AG09309 (cell line): Measurements from ENCODE around the gene CCDC116.
"Not testable (repeated sequence)": the region's sequence is repeated elsewhere in the genome, so short reads cannot be mapped to it uniquely, and the experiment has no call there.

ENCODE experiments used
- DNase-seq: peaks from one replicate; pipeline ENCODE4 v3.0.0-alpha.2; 2010; ENCODE audit warnings: low read depth
- H3K4me3 ChIP-seq: 2 replicates; pipeline ENCODE4 v1.5.1; 2011; ENCODE audit warnings: mild to moderate bottlenecking, low read depth, low read length, moderate library complexity; ENCODE audit not compliant: control insufficient read depth
- TF ChIP-seq, protein P1 (sequence below): IDR thresholded peaks from 2 replicates; pipeline ENCODE4 v1.5.1; 2011; ENCODE audit warnings: mild to moderate bottlenecking, low read depth, low read length, inconsistent platforms; ENCODE audit not compliant: insufficient read depth, control insufficient read depth; ENCODE audit errors: missing control alignments

The CCDC116 gene

GRCh38 chr22:21641417-21641788 is 8.8 kb downstream of the CCDC116 start:
- TF ChIP-seq, protein P1, sequence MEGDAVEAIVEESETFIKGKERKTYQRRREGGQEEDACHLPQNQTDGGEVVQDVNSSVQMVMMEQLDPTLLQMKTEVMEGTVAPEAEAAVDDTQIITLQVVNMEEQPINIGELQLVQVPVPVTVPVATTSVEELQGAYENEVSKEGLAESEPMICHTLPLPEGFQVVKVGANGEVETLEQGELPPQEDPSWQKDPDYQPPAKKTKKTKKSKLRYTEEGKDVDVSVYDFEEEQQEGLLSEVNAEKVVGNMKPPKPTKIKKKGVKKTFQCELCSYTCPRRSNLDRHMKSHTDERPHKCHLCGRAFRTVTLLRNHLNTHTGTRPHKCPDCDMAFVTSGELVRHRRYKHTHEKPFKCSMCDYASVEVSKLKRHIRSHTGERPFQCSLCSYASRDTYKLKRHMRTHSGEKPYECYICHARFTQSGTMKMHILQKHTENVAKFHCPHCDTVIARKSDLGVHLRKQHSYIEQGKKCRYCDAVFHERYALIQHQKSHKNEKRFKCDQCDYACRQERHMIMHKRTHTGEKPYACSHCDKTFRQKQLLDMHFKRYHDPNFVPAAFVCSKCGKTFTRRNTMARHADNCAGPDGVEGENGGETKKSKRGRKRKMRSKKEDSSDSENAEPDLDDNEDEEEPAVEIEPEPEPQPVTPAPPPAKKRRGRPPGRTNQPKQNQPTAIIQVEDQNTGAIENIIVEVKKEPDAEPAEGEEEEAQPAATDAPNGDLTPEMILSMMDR, result peak; percentile 66
- peak overlapping the region; percentile 56 for H3K4me3 ChIP-seq
- no peak for DNase-seq

DNA sequence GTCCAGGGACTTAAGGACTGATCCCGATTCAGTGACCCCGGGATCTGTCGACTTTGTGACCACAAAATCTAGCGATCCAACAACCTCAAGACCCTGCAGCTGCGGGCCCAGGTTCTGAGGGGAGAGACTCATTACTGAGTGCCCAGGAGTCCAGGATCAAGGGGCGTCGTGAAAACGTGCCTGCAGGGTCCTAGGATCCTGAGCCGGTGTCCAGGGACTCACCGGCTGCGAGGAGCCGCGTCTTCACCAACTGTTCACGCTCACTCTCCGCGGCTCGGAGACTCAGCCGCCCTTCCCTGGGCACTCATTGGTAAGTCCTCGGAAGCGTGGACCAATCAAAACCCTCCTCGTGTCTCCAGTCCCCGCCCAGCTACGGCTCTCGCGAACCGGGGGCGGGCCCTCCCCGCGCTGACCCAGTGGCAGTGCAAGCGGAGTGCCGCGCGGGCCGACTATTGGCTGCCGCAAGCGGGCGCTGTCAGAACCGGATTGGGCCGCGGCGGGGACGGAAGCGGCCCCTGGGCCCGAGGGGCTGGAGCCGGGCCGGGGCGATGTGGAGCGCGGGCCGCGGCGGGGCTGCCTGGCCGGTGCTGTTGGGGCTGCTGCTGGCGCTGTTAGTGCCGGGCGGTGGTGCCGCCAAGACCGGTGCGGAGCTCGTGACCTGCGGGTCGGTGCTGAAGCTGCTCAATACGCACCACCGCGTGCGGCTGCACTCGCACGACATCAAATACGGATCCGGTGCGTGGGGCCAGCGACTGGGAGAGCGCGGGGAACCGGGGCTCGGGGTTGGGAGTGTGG is 9.4 kb downstream of the CCDC116 start, which contains the start of gene SDF2L1:
SDF2L1 (plus strand) TSS at position 514 of the 795 bp plus-strand sequence; CDS start at position 549, 35 bp downstream.
- peak within 1 kb of the TSS; percentile 87 for H3K4me3 ChIP-seq
- DNase-seq, result peak; percentile 93
- TF ChIP-seq, protein P1, result no peak

GRCh38 chr22:21642584-21643448 is 10.3 kb downstream of the CCDC116 start:
- DNase-seq, result no peak
- TF ChIP-seq, protein P1, result peak; percentile 70
- peak overlapping the region; percentile 87 for H3K4me3 ChIP-seq

DNA sequence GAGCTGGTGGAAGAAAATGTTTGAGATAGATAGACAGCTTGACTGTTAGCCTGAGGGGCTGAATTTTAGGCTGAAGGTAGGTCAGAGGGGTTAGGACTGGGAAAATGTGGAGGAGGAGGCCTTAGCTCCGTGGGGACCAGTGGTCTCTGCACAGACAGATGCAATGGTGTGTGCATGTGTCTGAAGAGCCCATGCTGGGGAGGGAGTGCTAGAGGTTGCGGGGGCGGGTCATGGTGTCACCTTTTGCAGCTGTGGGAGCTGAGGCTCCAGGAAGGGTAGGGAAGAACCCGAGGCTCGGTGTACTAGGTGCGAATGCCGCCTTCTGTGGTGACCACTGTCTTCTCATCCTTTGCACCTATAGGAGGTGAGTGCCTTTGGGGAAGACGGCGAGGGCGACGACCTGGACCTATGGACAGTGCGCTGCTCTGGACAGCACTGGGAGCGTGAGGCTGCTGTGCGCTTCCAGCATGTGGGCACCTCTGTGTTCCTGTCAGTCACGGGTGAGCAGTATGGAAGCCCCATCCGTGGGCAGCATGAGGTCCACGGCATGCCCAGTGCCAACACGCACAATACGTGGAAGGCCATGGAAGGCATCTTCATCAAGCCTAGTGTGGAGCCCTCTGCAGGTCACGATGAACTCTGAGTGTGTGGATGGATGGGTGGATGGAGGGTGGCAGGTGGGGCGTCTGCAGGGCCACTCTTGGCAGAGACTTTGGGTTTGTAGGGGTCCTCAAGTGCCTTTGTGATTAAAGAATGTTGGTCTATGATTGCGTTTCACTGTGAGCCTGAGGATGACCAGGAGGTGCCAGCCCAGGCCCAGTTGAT is 11.2 kb downstream of the CCDC116 start:
- no peak for DNase-seq
- TF ChIP-seq, protein P1, result peak; percentile 14
- H3K4me3 ChIP-seq, result no peak overlapping the region; the same call in 1 of the 2 replicates

- not testable (repeated sequence) for DNase-seq, H3K4me3 ChIP-seq
Measured at GRCh38 chr22:21645513-21645912, 13.0 kb downstream of the CCDC116 start.

DNA sequence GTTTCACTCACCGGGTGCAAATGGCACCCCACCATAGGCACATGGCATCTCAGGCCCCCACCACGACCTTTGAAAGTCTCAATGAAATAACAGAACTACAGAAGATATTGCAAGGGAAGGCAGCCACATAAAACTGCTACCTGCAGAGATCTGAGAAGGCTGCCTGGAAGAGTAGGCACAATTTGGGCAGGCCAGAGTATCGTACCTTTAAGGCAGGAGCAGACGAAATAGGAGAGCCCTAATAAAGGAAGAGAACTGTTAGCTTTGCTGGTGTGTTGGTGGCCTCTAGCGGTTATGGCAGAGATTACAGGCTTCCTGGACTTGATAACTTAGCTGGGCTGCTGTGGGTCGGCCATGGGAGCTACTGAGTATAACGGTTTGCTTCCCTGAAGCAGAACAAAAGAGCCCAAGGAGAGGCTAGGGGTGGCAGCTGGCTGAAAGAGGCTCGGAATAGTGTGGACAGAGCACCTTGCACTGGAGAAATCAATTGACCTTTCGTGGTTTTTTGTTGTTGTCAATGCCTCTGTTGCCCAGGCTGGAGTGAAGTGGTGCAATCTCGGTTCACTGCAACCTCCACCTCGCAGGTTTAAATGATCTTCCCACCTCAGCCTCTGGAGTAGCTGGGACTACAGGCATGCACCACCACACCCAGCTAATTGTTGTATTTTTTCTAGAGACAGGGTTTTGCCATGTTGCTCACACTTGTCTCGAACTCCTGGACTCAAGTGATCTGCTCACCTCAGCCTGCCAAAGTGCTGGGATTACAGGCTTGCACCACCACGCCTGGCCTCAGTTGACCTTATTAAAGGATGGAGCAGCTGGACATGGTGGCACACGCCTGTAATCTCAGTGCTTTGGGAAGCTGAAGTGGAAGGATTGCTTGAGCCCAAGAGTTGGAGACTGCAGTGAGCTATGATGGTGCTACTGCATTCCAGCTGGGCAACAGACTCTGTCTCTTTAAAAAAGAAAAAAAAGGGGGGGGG is 14.3 kb downstream of the CCDC116 start:
- TF ChIP-seq, protein P1, result peak; percentile 93
- no peak for DNase-seq
- no peak overlapping the region for H3K4me3 ChIP-seq
